Adrenal gland (tissue), 5 donors: ENCODE results near the gene CKM.

Experiments
- POLR2A ChIP-seq, 2 donors: fragments of 450-650 bp; IDR thresholded peaks; one replicate each; pipeline ENCODE4 v1.6.1; 2017; ENCODE audit warnings: antibody characterized with exemption in 2 of 2, mild to moderate bottlenecking in 2 of 2, moderate library complexity in 1 of 2
- TF ChIP-seq, protein P1 (sequence below), 6 experiments: fragments of 450-650 bp in 4 of 6; fragments of 200-600 bp in 2 of 6; sonication (generic) in 1 of 6; IDR thresholded peaks; 1 replicate in 5 of 6; 2 replicates in 1 of 6; pipeline versions ENCODE4 v1.5.1 to v1.8.0; 2016 to 2021; ENCODE audit warnings: antibody characterized with exemption in 6 of 6, mild to moderate bottlenecking in 2 of 6, moderate library complexity in 1 of 6
- donor health status: DM: no; HTN: no; CAD: no.

DNA sequence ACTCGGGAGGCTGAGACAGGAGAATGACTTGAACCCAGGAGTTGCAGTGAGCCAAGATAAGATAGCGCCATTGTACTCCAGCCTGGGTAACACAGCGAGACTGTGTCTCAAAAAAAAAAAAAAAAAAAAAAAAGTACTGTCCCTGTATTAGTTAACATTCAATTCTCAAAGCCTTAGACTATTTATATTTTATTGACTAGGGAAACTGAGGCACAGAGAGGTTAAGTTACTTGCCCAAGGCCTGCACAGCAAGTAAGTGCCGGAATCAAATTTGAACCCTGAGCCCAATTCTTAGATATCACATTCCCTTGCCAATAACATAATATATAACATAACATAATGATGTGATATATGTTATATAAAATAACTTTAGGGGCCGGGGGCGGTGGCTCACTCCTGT lies 17.0 kb upstream of the CKM start:
- TF ChIP-seq, protein P1, sequence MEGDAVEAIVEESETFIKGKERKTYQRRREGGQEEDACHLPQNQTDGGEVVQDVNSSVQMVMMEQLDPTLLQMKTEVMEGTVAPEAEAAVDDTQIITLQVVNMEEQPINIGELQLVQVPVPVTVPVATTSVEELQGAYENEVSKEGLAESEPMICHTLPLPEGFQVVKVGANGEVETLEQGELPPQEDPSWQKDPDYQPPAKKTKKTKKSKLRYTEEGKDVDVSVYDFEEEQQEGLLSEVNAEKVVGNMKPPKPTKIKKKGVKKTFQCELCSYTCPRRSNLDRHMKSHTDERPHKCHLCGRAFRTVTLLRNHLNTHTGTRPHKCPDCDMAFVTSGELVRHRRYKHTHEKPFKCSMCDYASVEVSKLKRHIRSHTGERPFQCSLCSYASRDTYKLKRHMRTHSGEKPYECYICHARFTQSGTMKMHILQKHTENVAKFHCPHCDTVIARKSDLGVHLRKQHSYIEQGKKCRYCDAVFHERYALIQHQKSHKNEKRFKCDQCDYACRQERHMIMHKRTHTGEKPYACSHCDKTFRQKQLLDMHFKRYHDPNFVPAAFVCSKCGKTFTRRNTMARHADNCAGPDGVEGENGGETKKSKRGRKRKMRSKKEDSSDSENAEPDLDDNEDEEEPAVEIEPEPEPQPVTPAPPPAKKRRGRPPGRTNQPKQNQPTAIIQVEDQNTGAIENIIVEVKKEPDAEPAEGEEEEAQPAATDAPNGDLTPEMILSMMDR (IDR thresholded peaks at IDR 0.05), result no peak
- no peak for TF ChIP-seq POLR2A (IDR thresholded peaks at IDR 0.05)
